Measurements from ENCODE around the gene ATP9B. TPM values are rescaled to one million over a fixed set of nuclear protein-coding genes. Genes with fewer than 3 reads are reported as not detected.

The ATP9B gene
- total RNA-seq, 1 experiment from 2014 or later, result 25.6 TPM

GRCh38 chr18:79384151-79384807 is 315.1 kb downstream of the ATP9B start:
- intact Hi-C loops (cut with micrococcal nuclease; ENCODE audit: unreplicated experiment), result no loop called here
- CTCF ChIA-PET, result interaction anchor here (0.6 kb wide), 1 partner anchor 47 kb away, joined by 11 read pairs; no protein-coding TSS in a partner anchor

GRCh38 chr18:79384834-79385233 is 315.6 kb downstream of the ATP9B start:
- peaks cover 46% of the 10 kb centered on the region for H3K27me3 Mint-ChIP-seq (ENCODE audit: unreplicated experiment)
- DNase-seq, result no peak
- peaks cover 14% of the 10 kb centered on the region for H3K36me3 Mint-ChIP-seq (ENCODE audit: insufficient read depth, unreplicated experiment)
- peaks cover 10% of the 10 kb centered on the region for H3K4me1 Mint-ChIP-seq (ENCODE audit: low read depth, unreplicated experiment)
- no TSS peak for BruUV-seq (replicated peaks)
- CTCF ChIA-PET, result interaction anchor here (0.6 kb wide), 1 partner anchor 48 kb away, joined by 11 read pairs; no protein-coding TSS in a partner anchor
- intact Hi-C loops (cut with micrococcal nuclease; ENCODE audit: unreplicated experiment), result no loop called here
- no peak overlapping the region for H3K27ac Mint-ChIP-seq (ENCODE audit: unreplicated experiment)
- no peaks in the 10 kb centered on the region for H3K9me3 Mint-ChIP-seq (ENCODE audit: low read depth, unreplicated experiment)
- H3K4me3 Mint-ChIP-seq (ENCODE audit: low read depth, unreplicated experiment), result no peak overlapping the region
- TF ChIP-seq CTCF (IDR thresholded peaks at IDR 0.05; ENCODE audit: unreplicated experiment), result no peak

More at GRCh38 chr18:79384151-79384807, 315.1 kb downstream of the ATP9B start:
- Mint-ChIP-seq H3K27me3 (ENCODE audit: unreplicated experiment) (peaks cover 40% of the 10 kb centered on the region), H3K4me1 (ENCODE audit: low read depth, unreplicated experiment) (peaks cover 10% of the 10 kb centered on the region), H3K4me3 (ENCODE audit: low read depth, unreplicated experiment) (no peak overlapping the region), H3K36me3 (ENCODE audit: insufficient read depth, unreplicated experiment) (peaks cover 14% of the 10 kb centered on the region), H3K27ac (ENCODE audit: unreplicated experiment) (peak overlapping the region; percentile 24), H3K9me3 (ENCODE audit: low read depth, unreplicated experiment) (no peaks in the 10 kb centered on the region)
- BruUV-seq (replicated peaks), result no TSS peak
- DNase-seq, result no peak
- no peak for TF ChIP-seq CTCF (IDR thresholded peaks at IDR 0.05; ENCODE audit: unreplicated experiment)

GRCh38 chr18:79385326-79385707 is 316.1 kb downstream of the ATP9B start:
- Mint-ChIP-seq H3K4me3 (ENCODE audit: low read depth, unreplicated experiment) (no peak overlapping the region), H3K36me3 (ENCODE audit: insufficient read depth, unreplicated experiment) (peaks cover 14% of the 10 kb centered on the region), H3K9me3 (ENCODE audit: low read depth, unreplicated experiment) (no peaks in the 10 kb centered on the region), H3K4me1 (ENCODE audit: low read depth, unreplicated experiment) (peaks cover 10% of the 10 kb centered on the region), H3K27me3 (ENCODE audit: unreplicated experiment) (peaks cover 50% of the 10 kb centered on the region), H3K27ac (ENCODE audit: unreplicated experiment) (no peak overlapping the region)
- no peak for DNase-seq
- no peak for TF ChIP-seq CTCF (IDR thresholded peaks at IDR 0.05; ENCODE audit: unreplicated experiment)
- no TSS peak for BruUV-seq (replicated peaks)
- CTCF ChIA-PET, result no interaction called here
- intact Hi-C loops (cut with micrococcal nuclease; ENCODE audit: unreplicated experiment), result no loop called here

- Mint-ChIP-seq H3K9me3 (ENCODE audit: low read depth, unreplicated experiment) (no peaks in the 10 kb centered on the region), H3K27me3 (ENCODE audit: unreplicated experiment) (peaks cover 52% of the 10 kb centered on the region), H3K27ac (ENCODE audit: unreplicated experiment) (no peak overlapping the region), H3K36me3 (ENCODE audit: insufficient read depth, unreplicated experiment) (peaks cover 14% of the 10 kb centered on the region), H3K4me3 (ENCODE audit: low read depth, unreplicated experiment) (no peak overlapping the region), H3K4me1 (ENCODE audit: low read depth, unreplicated experiment) (peaks cover 10% of the 10 kb centered on the region)
- no TSS peak for BruUV-seq (replicated peaks)
- CTCF ChIA-PET, result no interaction called here
- intact Hi-C loops (cut with micrococcal nuclease; ENCODE audit: unreplicated experiment), result no loop called here
- no peak for TF ChIP-seq CTCF (IDR thresholded peaks at IDR 0.05; ENCODE audit: unreplicated experiment)
- DNase-seq, result no peak
Observed at GRCh38 chr18:79385708-79386341, 316.6 kb downstream of the ATP9B start.
